IPS DF 6.9 (cell line): Measurements from ENCODE around the gene TMEM225B.

Experiments used
- DNase-seq: peaks from one replicate; pipeline ENCODE4 v3.0.0-alpha.2; 2013; ENCODE audit warnings: low read depth, low spot score
- H3K27ac ChIP-seq: one replicate; pipeline ENCODE4 v1.5.1; 2013; ENCODE audit warnings: low read length, control low read depth
- H3K27me3 ChIP-seq: 2 replicates; pipeline ENCODE4 v1.6.1; 2013; ENCODE audit warnings: mild to moderate bottlenecking, low read length; ENCODE audit not compliant: control insufficient read depth, insufficient read depth
- H3K36me3 ChIP-seq: 2 replicates; pipeline ENCODE4 v1.6.1; 2013; ENCODE audit warnings: low read length; ENCODE audit not compliant: control insufficient read depth, insufficient read depth
- H3K4me1 ChIP-seq: 2 replicates; pipeline ENCODE4 v1.6.1; 2013; ENCODE audit warnings: low read length; ENCODE audit not compliant: control insufficient read depth, insufficient read depth
- H3K4me3 ChIP-seq: 2 replicates; pipeline ENCODE4 v1.5.1; 2013; ENCODE audit warnings: mild to moderate bottlenecking, low read length
- H3K9me3 ChIP-seq: 2 replicates; pipeline ENCODE4 v1.6.1; 2013; ENCODE audit warnings: low read length, inconsistent platforms; ENCODE audit not compliant: control insufficient read depth, insufficient read depth
- WGBS: extraction: QIAGEN DNeasy Blood & Tissue Kit; methylation state at CpG from one replicate; pipeline ENCODE4 v1.1.7; 2013; ENCODE audit warnings: mixed read lengths, missing lambda C conversion rate; ENCODE audit not compliant: insufficient read length, insufficient coverage; 5-methylcytosine and 5-hydroxymethylcytosine counted together

TMEM225B gene

GRCh38 chr7:99623091-99623693, 25.1 kb downstream of the TMEM225B start:
- H3K27me3 ChIP-seq: no peaks in the 10 kb centered on the region
- no peak overlapping the region for H3K27ac ChIP-seq
- H3K36me3 ChIP-seq: peaks cover 42% of the 10 kb centered on the region
- H3K4me1 ChIP-seq: no peaks in the 10 kb centered on the region
- H3K4me3 ChIP-seq: no peak overlapping the region
- no CpG with 5 or more reads among the region's 7 CpGs for WGBS
- H3K9me3 ChIP-seq: no peaks in the 10 kb centered on the region
- no peak for DNase-seq

DNA sequence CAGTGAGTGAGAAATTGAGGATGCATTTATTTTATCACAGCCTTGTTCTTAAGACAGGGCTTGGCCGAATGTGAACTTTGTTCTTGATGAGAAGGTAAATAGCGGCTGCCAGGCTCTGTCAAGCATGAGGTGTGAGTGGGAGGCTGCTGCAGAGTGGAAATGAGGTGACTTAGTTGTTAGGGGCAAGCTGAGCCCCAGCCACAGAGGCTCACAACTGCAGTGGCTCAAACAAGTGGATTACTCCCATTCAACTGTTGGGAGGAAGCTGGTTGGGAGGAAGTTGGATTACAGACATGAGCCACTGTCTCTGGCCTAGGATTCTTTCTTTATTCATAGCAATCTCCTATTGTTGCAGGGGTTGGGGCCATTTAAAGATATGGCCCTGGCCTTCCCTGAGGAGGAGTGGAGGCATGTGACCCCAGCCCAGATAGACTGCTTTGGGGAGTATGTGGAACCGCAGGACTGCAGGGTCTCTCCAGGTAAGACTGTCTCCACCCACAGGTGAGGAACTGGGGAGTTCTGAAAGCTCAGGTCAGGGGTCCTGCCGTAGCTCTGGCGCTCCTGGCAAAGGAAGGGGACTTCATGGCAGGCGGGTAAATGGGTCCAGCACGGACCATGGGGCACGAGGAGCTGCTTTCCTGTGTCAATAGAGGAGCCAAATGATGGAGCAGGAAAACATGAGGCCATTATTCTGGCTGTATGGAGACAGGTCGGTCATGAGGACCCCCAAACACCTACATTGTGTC, 25.8 kb downstream of the TMEM225B start:
- Histone ChIP-seq H3K27ac (no peak overlapping the region), H3K4me1 (0 out of 2 replicates have a peak, but pooled peaks cover 1% of the 10 kb centered on the region), H3K4me3 (no peak overlapping the region), H3K27me3 (no peaks in the 10 kb centered on the region), H3K9me3 (no peaks in the 10 kb centered on the region), H3K36me3 (peaks cover 40% of the 10 kb centered on the region)
- no peak for DNase-seq
- no CpG with 5 or more reads among the region's 9 CpGs for WGBS

DNA sequence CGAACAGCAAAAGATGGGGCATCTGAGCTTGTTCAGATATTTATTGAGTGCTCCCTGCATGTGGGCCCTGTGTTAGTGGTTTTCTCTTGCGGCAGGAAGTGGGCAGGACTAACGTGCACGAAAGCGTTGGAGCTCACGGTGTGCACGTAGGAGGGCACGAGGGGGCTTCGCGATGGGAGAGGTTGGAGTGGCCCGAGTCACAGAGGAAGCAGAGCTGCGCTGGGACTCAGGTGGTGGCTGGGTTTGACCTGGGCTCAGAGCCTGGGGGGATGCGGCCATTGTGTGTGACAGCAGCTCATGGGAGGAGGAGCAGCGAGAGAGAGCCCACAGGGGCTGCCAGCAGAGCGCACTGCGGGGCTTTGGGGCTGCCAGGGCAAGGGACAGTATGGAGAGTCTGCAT, 26.4 kb downstream of the TMEM225B start:
- H3K4me1 ChIP-seq: 0 out of 2 replicates have a peak, but pooled peaks cover 1% of the 10 kb centered on the region
- H3K27ac ChIP-seq: no peak overlapping the region
- H3K36me3 ChIP-seq: peaks cover 42% of the 10 kb centered on the region
- H3K9me3 ChIP-seq: no peaks in the 10 kb centered on the region
- H3K4me3 ChIP-seq: no peak overlapping the region
- no peak for DNase-seq
- no peaks in the 10 kb centered on the region for H3K27me3 ChIP-seq
- WGBS: no CpG with 5 or more reads among the region's 16 CpGs

GRCh38 chr7:99625321-99625720, 27.3 kb downstream of the TMEM225B start:
- no peak for DNase-seq
- no peak overlapping the region for H3K27ac ChIP-seq
- H3K4me1 ChIP-seq: 0 out of 2 replicates have a peak, but pooled peaks cover 1% of the 10 kb centered on the region
- no CpG with 5 or more reads among the region's 5 CpGs for WGBS
- H3K9me3 ChIP-seq: no peaks in the 10 kb centered on the region
- peaks cover 46% of the 10 kb centered on the region for H3K36me3 ChIP-seq
- no peak overlapping the region for H3K4me3 ChIP-seq
- no peaks in the 10 kb centered on the region for H3K27me3 ChIP-seq

DNA sequence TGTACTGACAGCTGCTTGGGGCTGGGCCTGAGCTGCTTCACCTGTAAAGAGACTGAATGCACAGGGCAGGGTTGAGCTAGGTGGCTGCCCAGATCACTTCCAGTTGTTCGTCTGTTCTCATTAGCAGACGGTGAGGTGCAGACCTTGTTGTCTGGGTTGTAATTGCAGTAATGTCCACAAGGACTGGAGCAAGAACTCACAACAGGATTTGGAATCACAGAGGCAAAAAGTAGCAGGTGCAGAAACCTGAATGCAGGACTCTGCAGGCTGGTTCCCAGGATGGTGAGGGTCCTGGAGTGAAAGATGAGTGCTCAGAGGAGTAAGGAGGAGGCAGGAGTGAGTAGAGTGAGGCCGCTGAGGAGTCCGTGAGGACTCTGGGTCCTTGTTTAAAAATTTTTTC, 27.9 kb downstream of the TMEM225B start:
- Histone ChIP-seq H3K36me3 (peaks cover 48% of the 10 kb centered on the region), H3K27me3 (no peaks in the 10 kb centered on the region), H3K4me1 (0 out of 2 replicates have a peak, but pooled peaks cover 1% of the 10 kb centered on the region), H3K27ac (no peak overlapping the region), H3K9me3 (no peaks in the 10 kb centered on the region), H3K4me3 (no peak overlapping the region)
- no peak for DNase-seq
- WGBS: no CpG with 5 or more reads among the region's 4 CpGs

DNA sequence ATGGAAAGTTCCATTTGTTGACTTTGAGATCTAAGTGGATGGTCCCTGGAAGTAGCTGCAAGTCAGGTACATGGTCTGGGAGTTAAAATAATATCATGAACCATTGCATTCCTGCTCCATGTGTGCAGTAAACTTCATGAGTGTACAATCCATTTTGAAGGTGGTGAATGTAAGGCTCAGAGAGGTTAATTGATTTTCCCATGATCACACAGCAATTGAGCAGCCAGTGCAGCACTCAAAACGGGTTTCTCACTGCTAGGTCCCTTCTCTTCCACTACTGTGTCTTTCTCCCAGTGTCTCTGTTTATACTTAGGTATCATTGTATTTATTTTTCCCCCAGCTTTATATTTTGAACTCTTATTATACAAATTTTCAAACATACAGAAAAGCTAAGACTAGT, 28.6 kb downstream of the TMEM225B start:
- H3K4me1 ChIP-seq: 0 out of 2 replicates have a peak, but pooled peaks cover 1% of the 10 kb centered on the region
- peaks cover 47% of the 10 kb centered on the region for H3K36me3 ChIP-seq
- H3K27ac ChIP-seq: no peak overlapping the region
- H3K27me3 ChIP-seq: no peaks in the 10 kb centered on the region
- WGBS: no CpG with 5 or more reads among the region's 1 CpG
- no peak for DNase-seq
- H3K4me3 ChIP-seq: no peak overlapping the region
- H3K9me3 ChIP-seq: no peaks in the 10 kb centered on the region

DNA sequence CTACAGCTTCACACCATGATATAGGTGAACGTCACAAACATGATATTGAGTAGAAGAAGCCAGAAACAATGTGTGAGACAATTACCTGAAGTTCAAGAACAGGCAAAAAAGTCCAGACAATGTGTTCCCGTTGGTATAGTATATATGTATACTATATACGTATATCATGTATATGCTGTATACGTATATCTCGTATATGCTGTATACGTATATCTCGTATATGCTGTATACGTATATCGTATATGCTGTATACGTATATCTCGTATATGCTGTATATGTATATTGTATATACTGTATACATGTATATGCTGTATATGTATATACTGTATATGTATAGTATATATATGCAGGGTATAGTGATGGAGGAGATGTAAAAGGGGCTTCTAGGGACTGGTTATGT, 29.4 kb downstream of the TMEM225B start:
- Histone ChIP-seq H3K27me3 (no peaks in the 10 kb centered on the region), H3K9me3 (no peaks in the 10 kb centered on the region), H3K4me3 (no peak overlapping the region), H3K4me1 (0 out of 2 replicates have a peak, but pooled peaks cover 1% of the 10 kb centered on the region), H3K27ac (no peak overlapping the region), H3K36me3 (peaks cover 42% of the 10 kb centered on the region)
- DNase-seq: no peak
- no CpG with 5 or more reads among the region's 11 CpGs for WGBS

DNA sequence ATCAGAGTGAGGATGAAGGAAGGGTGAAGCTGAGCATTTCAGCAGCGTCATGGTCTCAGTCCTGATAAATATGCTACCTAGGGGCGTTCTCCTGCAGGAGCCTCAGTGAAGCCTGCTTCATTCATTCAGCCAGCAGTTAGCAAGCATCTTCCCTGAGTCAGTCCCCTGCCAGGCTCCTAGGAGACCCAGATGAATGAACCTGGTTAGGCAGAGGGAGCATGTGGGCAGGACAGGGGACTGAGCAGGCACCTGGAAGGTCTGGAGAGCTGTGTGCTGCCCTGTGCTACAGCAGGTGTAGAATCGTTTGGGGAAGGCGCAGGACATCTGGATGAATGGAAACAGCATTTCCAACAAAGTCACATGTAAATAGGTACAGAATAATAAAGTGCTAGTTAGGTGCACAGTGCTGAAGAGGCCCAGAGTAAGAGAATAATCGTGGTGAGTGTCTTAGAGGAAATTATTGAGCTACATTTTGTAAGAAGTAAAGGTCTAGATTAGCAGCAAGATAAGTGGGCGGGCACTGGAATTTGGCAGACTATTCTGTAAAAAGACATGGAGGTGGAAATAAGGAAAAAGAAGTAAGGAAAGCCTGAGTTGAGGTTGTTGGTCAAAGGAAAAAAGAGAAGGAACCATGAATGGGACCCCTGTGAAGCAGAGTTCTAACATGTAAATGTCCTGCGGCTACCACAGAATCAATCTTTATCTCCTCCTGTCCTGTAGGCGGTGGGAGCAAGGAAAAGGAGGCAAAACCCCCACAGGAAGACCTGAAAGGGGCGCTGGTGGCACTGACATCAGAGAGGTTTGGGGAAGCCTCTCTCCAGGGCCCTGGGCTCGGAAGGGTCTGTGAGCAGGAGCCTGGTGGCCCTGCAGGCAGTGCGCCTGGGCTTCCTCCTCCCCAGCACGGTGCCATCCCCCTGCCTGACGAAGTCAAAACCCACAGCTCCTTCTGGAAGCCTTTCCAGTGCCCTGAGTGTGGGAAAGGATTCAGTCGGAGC, 30.7 kb downstream of the TMEM225B start:
- no peak for DNase-seq
- H3K27ac ChIP-seq: no peak overlapping the region
- no peaks in the 10 kb centered on the region for H3K9me3 ChIP-seq
- no CpG with 5 or more reads among the region's 14 CpGs for WGBS
- H3K4me1 ChIP-seq: 0 out of 2 replicates have a peak, but pooled peaks cover 1% of the 10 kb centered on the region
- H3K4me3 ChIP-seq: no peak overlapping the region
- peaks cover 36% of the 10 kb centered on the region for H3K36me3 ChIP-seq
- H3K27me3 ChIP-seq: no peaks in the 10 kb centered on the region

DNA sequence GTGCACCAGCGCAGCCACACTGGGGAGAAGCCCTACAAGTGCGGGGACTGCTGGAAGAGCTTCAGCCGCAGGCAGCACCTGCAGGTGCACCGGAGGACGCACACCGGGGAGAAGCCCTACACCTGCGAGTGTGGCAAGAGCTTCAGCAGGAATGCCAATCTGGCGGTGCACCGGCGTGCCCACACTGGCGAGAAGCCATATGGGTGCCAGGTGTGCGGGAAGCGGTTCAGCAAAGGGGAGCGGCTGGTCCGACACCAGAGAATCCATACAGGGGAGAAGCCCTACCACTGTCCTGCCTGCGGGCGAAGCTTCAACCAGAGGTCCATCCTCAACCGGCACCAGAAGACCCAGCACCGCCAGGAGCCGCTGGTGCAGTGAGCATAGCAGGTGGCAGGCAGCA, 31.6 kb downstream of the TMEM225B start:
- Histone ChIP-seq H3K27me3 (no peaks in the 10 kb centered on the region), H3K9me3 (no peaks in the 10 kb centered on the region), H3K4me3 (no peak overlapping the region), H3K27ac (no peak overlapping the region), H3K36me3 (peaks cover 27% of the 10 kb centered on the region), H3K4me1 (0 out of 2 replicates have a peak, but pooled peaks cover 1% of the 10 kb centered on the region)
- DNase-seq: no peak
- WGBS: no CpG with 5 or more reads among the region's 20 CpGs
